Neural cell (in vitro differentiated cells): Measurements from ENCODE around the gene SAMD15. TPM values are rescaled to one million over a fixed set of nuclear protein-coding genes. Genes with fewer than 3 reads are reported as not detected.

Source experiments
- H2AFZ ChIP-seq: fragments of 200-600, 300-800 bp; sonication (generic), shearing (Covaris generic); 2 replicates; pipeline ENCODE4 v1.6.0; 2014; ENCODE audit warnings: low read depth, mild to moderate bottlenecking, antibody characterized with exemption, low read length, moderate library complexity
- H3F3A ChIP-seq: fragments of 200-600 bp; shearing (Covaris generic); 2 replicates; pipeline ENCODE4 v1.6.1; 2016; ENCODE audit warnings: mild to moderate bottlenecking, moderate library complexity, mixed read lengths, antibody characterized with exemption, low read length; ENCODE audit not compliant: insufficient read depth, poor library complexity, severe bottlenecking
- H3K27ac ChIP-seq: fragments of 200-600, 300-800 bp; sonication (generic), shearing (Covaris generic); 2 replicates; pipeline ENCODE4 v1.5.1; 2014; ENCODE audit warnings: mild to moderate bottlenecking, low read length, moderate library complexity
- H3K27me3 ChIP-seq: fragments of 300-800, 200-600 bp; sonication (generic), shearing (Covaris generic); 2 replicates; pipeline ENCODE4 v1.6.0; 2014; ENCODE audit warnings: mild to moderate bottlenecking, low read depth, low read length, moderate library complexity; ENCODE audit not compliant: insufficient read depth
- H3K36me3 ChIP-seq: fragments of 300-800, 200-600 bp; sonication (generic), shearing (Covaris generic); 2 replicates; pipeline ENCODE4 v1.5.1; 2014; ENCODE audit warnings: mild to moderate bottlenecking, antibody characterized with exemption, low read length, moderate library complexity; ENCODE audit not compliant: insufficient read depth
- H3K4me2 ChIP-seq: fragments of 300-800, 200-600 bp; sonication (generic), shearing (Covaris generic); 2 replicates; pipeline ENCODE4 v1.6.0; 2014; ENCODE audit warnings: mild to moderate bottlenecking, low read length
- H3K4me3 ChIP-seq: fragments of 300-800, 200-600 bp; sonication (generic), shearing (Covaris generic); 2 replicates; pipeline ENCODE4 v1.5.1; 2014; ENCODE audit warnings: mild to moderate bottlenecking, low read length, moderate library complexity
- H3K79me2 ChIP-seq: fragments of 200-600 bp; shearing (Covaris generic); replicated peaks from 2 replicates; pipeline ENCODE4 v1.6.0; 2014; ENCODE audit warnings: mild to moderate bottlenecking, low read length, moderate library complexity; ENCODE audit not compliant: insufficient read depth
- H3K9ac ChIP-seq: fragments of 300-800, 200-600 bp; sonication (generic), shearing (Covaris generic); 2 replicates; pipeline ENCODE4 v1.6.1; 2016; ENCODE audit warnings: mild to moderate bottlenecking, low read length, mixed read lengths
- H3K9me2 ChIP-seq: fragments of 200-600 bp; shearing (Covaris generic); 2 replicates; pipeline ENCODE4 v1.6.1; 2016; ENCODE audit warnings: mild to moderate bottlenecking, low read length, mixed read lengths; ENCODE audit not compliant: insufficient read depth
- H3K9me3 ChIP-seq: fragments of 200-600, 300-800 bp; sonication (generic), shearing (Covaris generic); 2 replicates; pipeline ENCODE4 v1.6.1; 2016; ENCODE audit warnings: mild to moderate bottlenecking, mixed run types, low read length, moderate library complexity, mixed read lengths
- H4K20me1 ChIP-seq: fragments of 200-600 bp; shearing (Covaris generic); 2 replicates; pipeline ENCODE4 v1.6.1; 2016; ENCODE audit warnings: mild to moderate bottlenecking, mixed run types; ENCODE audit not compliant: insufficient read depth
- CTCF ChIP-seq: fragments of 450-650 bp; IDR thresholded peaks from 2 replicates; pipeline ENCODE4 v1.5.1; 2014; ENCODE audit warnings: antibody characterized with exemption, mild to moderate bottlenecking, moderate library complexity; ENCODE audit not compliant: poor library complexity, severe bottlenecking
- EP300 ChIP-seq: fragments of 450-650 bp; conservative IDR thresholded peaks from 2 replicates; pipeline ENCODE4 v1.6.1; 2014; ENCODE audit warnings: antibody characterized with exemption, mild to moderate bottlenecking, moderate library complexity; ENCODE audit not compliant: poor library complexity, severe bottlenecking
- EZH2 ChIP-seq: fragments of 200-600, 300-800 bp; shearing (Covaris generic), sonication (generic); IDR thresholded peaks from 2 replicates; pipeline ENCODE4 v1.6.1; 2014; ENCODE audit warnings: antibody characterized with exemption, low read length, borderline replicate concordance, mild to moderate bottlenecking; ENCODE audit not compliant: insufficient read depth, poor library complexity, severe bottlenecking
- MXI1 ChIP-seq: fragments of 450-650 bp; conservative IDR thresholded peaks from 2 replicates; pipeline ENCODE4 v1.6.1; 2014; ENCODE audit warnings: antibody characterized with exemption, mild to moderate bottlenecking; ENCODE audit not compliant: poor library complexity, severe bottlenecking
- POLR2AphosphoS5 ChIP-seq: IDR thresholded peaks from 2 replicates; pipeline ENCODE4 v1.6.1; 2012
- RAD21 ChIP-seq: fragments of 450-650 bp; conservative IDR thresholded peaks from 2 replicates; pipeline ENCODE4 v1.6.1; 2014; ENCODE audit warnings: antibody characterized with exemption, mild to moderate bottlenecking, moderate library complexity
- REST ChIP-seq: IDR thresholded peaks from 2 replicates; pipeline ENCODE4 v1.6.1; 2012; ENCODE audit warnings: borderline replicate concordance
- SMC3 ChIP-seq: fragments of 450-650 bp; conservative IDR thresholded peaks from 2 replicates; pipeline ENCODE4 v1.6.1; 2014; ENCODE audit warnings: antibody characterized with exemption, mild to moderate bottlenecking, moderate library complexity; ENCODE audit not compliant: poor library complexity
- TAF1 ChIP-seq: IDR thresholded peaks from 2 replicates; pipeline ENCODE4 v1.6.1; 2012; ENCODE audit warnings: low read depth
- polyA plus RNA-seq: library from polyadenylated mRNA; depleted of rRNA; stranded (reverse); fragments of >200 nt; gene quantifications from 2 replicates; pipeline ENCODE4 v1.2.3, GENCODE V29; 2014

SAMD15 gene
- polyA plus RNA-seq, 1 donor from 2014 or later: 2.8 TPM

GRCh38 chr14:77378701-77379100 lies 1.5 kb downstream of the SAMD15 start:
- Histone ChIP-seq H3K4me3 (no peak overlapping the region), H3K27me3 (no peaks in the 10 kb centered on the region), H2AFZ (no peak overlapping the region), H3K36me3 (no peaks in the 10 kb centered on the region), H3F3A (no peaks in the 10 kb centered on the region), H3K9ac (no peak overlapping the region), H3K79me2 (peaks cover 11% of the 10 kb centered on the region), H3K9me3 (no peaks in the 10 kb centered on the region), H4K20me1 (no peaks in the 10 kb centered on the region), H3K4me2 (no peak overlapping the region), H3K9me2 (no peaks in the 10 kb centered on the region), H3K27ac (no peak overlapping the region)
- TF ChIP-seq EZH2 (no peak), MXI1 (no peak), SMC3 (no peak), REST (no peak), RAD21 (no peak), EP300 (no peak), TAF1 (no peak), CTCF (no peak), POLR2AphosphoS5 (no peak)

- no peaks in the 10 kb centered on the region for H3K9me3 ChIP-seq
- H3K9ac ChIP-seq: no peak overlapping the region
- H3K27me3 ChIP-seq: no peaks in the 10 kb centered on the region
- no peaks in the 10 kb centered on the region for H4K20me1 ChIP-seq
- no peak for TF ChIP-seq EP300
- no peak for TF ChIP-seq SMC3
- TF ChIP-seq MXI1: no peak
- no peak for TF ChIP-seq CTCF
- TF ChIP-seq REST: no peak
- TF ChIP-seq EZH2: no peak
- no peak for TF ChIP-seq RAD21
- TF ChIP-seq TAF1: no peak
- no peak overlapping the region for H3K4me3 ChIP-seq
- no peaks in the 10 kb centered on the region for H3F3A ChIP-seq
- no peaks in the 10 kb centered on the region for H3K36me3 ChIP-seq
- no peak overlapping the region for H2AFZ ChIP-seq
- no peak overlapping the region for H3K27ac ChIP-seq
- H3K79me2 ChIP-seq: no peaks in the 10 kb centered on the region
- no peaks in the 10 kb centered on the region for H3K9me2 ChIP-seq
- H3K4me2 ChIP-seq: no peak overlapping the region
Measured at GRCh38 chr14:77390188-77390587, 13.0 kb downstream of the SAMD15 start.
